Left forelimb (tissue), 1 donor: ENCODE data around the gene ATP5IF1.

Source experiments
- DNase-seq: peaks from one replicate; pipeline ENCODE4 v3.0.0-alpha.2; 2018; ENCODE audit warnings: low spot score

ATP5IF1 gene

GRCh38 chr1:28265577-28265976 lies 29.7 kb downstream of the ATP5IF1 start:
- no peak for DNase-seq

GRCh38 chr1:28266920-28267322 lies 31.0 kb downstream of the ATP5IF1 start:
- DNase-seq = no peak

DNA sequence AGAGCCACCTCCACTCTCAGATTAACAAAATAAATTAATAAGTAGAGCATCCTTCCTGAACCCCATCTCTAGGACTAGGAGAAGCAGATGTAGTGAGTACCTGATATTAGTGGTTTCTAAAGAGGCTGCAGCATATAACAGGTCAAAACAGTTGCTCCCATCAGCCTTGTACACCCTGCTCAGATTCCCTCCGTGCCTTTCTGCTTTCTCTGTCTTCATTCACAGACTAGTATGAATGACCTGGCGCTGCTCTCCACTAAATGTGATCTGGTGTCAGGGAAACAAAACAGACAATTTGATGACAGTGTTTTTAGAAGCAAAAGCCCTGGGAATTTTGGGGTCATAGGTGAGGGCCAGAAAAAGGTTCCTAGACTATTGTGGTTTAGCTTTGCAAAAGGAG lies 31.7 kb downstream of the ATP5IF1 start:
- no peak for DNase-seq

DNA sequence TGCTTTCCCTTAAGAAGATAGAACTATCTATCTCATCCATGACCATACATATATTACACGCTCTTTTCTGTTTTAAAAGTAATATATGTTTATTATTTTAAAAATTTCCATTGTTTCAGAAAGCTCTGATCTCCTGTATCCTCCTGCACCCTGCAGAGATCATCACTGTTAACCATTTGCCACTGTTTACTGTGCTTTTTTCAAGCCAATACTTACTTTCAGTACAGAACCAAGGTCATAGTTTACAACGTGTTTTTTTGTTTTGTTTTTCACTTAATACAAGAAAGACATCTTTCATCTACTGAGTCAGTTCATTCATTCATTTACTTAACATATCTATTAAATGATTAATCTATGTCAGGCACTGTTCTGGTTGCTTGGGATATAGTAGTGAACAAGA lies 33.6 kb downstream of the ATP5IF1 start:
- DNase-seq = no peak

DNA sequence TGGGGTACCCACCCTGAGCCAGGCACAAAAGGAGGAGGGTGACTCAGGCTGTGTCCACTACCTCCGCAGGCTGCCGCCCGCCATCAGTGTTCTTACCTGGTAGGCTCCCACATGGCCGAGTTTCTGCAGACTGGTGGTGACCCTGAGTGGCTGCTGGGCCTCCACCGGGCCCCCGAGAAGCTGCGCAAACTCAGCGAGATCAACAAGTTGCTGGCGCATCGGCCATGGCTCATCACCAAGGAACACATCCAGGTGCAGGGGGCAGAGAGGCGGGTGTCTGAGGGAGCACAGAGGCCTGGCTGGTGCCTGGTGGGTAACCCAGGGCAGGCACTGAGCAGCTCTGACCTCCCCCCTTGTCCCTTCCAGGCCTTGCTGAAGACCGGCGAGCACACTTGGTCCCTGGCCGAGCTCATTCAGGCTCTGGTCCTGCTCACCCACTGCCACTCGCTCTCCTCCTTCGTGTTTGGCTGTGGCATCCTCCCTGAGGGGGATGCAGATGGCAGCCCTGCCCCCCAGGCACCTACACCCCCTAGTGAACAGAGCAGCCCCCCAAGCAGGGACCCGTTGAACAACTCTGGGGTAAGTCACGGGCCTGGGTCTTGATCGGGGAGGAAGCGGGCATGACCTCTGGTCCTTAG lies 36.4 kb downstream of the ATP5IF1 start:
- no peak for DNase-seq

DNA sequence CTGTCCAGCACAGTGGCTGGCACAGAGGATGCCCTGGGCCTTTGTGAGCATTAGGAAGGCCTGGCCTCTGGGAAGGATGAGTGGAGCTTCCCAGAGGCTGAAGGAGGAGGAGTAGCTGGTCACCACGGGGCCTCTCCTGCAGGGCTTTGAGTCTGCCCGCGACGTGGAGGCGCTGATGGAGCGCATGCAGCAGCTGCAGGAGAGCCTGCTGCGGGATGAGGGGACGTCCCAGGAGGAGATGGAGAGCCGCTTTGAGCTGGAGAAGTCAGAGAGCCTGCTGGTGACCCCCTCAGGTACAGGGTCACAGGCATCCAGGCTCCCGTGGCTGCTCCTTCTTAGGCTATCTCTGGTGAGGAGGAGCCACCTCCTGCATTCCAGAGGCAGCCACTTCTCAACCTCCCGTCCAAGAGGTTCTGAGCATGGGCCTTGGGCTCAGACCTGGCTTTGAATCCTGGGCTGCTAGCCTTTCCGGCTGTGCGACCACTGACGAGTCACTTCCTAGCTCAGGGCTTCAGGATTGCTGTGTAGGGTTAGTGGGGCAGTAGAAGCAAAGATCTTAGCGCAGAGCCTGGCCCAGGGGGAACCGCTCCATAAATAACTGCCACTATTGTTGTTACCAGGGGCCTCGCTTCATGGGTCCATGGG lies 37.4 kb downstream of the ATP5IF1 start:
- no peak for DNase-seq

DNA sequence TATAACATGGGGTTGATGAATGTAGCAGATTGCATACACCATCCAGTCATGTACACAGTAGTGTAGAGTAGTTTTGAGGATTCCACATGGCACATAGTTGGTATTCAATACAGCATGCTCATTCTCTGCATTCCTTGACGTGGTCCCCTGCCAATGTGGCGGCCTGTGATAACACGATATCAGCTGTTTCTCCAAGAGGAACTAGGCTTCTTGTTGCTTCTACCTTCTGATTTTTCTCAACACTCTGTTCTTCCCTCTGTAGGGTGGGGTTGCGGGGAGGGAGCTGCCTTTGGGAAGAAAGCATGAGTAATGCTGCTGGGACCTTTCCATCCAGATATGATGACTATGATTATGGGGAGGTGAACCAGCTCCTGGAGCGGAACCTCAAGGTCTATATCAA lies 42.8 kb downstream of the ATP5IF1 start:
- DNase-seq = no peak

DNA sequence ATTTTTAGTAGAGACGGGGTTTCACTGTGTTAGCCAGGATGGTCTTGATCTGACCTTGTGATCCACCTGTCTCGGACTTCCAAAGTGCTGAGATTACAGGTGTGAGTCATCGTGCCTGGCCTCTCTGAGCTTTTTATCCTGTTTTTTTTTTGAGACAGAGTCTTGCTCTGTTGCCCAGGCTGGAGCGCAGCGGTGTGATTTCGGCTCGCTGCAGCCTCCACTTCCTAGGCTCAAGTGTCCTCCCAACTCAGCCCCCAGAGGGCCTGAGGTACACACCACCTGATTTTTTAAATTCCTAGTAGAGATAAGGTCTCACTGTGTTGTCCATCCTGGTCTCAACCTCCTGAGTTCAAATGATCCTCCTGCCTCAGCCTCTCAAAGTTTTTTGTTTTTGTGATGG lies 43.8 kb downstream of the ATP5IF1 start:
- no peak for DNase-seq

DNA sequence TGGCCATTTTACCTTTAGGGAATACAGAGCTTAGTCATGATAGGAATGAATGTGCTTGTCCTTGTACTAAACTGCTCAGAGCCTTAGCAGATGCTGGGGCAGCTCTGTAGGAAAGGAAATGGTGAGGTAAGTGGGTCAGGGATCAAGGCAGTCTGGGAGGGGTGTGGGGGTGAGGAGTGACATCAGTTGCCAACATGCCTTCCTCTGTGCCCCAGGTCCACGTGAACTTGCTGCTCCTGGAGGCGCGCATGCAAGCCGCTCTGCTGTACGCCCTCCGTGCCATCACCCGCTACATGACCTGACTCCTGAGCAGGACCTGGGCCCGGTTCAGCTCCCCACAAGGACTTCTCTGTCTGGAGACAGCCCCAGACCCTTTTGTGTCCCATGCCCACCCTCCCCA lies 44.6 kb downstream of the ATP5IF1 start:
- DNase-seq = no peak

- DNase-seq = no peak
These were observed 45.1 kb downstream of the ATP5IF1 start for GRCh38 chr1:28280977-28281381.

DNA sequence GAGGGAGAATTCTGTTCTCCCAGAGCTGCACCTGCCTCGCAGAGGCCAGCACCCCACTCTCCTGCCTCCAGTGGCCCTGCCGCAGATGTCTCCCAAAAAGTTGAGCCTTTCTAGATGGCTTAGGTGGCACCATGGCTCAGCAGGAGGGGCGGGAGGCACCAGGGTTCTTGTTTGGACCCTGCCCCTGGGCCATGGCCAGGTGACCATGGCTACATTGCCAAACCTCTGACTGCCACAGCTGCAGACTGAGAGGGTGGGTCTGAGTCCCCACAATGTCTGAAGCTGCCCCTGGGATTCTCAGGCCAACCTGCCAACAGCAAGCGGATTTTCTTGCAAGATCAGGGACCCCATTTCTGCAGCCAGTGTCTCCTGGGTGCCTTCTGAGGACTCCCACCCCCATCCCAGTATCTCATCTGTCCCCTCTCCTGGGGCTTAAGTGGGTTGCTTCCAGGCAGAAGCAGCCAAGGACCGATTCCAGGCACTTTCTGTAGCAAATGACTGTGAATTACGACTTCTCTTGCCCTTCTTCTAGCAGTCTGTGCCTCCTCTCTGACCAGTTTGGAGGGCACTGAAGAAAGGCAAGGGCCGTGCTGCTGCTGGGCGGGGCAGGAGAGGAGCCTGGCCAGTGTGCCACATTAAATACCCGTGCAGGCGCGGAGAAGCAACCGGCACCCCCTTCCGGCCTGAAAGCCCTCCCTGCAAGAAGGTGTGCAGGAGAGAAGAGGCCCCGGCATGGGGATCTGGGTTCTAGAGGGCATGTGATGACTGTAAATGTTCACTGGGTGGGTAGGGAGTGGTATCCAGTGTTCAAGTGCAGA lies 45.9 kb downstream of the ATP5IF1 start:
- no peak for DNase-seq

DNA sequence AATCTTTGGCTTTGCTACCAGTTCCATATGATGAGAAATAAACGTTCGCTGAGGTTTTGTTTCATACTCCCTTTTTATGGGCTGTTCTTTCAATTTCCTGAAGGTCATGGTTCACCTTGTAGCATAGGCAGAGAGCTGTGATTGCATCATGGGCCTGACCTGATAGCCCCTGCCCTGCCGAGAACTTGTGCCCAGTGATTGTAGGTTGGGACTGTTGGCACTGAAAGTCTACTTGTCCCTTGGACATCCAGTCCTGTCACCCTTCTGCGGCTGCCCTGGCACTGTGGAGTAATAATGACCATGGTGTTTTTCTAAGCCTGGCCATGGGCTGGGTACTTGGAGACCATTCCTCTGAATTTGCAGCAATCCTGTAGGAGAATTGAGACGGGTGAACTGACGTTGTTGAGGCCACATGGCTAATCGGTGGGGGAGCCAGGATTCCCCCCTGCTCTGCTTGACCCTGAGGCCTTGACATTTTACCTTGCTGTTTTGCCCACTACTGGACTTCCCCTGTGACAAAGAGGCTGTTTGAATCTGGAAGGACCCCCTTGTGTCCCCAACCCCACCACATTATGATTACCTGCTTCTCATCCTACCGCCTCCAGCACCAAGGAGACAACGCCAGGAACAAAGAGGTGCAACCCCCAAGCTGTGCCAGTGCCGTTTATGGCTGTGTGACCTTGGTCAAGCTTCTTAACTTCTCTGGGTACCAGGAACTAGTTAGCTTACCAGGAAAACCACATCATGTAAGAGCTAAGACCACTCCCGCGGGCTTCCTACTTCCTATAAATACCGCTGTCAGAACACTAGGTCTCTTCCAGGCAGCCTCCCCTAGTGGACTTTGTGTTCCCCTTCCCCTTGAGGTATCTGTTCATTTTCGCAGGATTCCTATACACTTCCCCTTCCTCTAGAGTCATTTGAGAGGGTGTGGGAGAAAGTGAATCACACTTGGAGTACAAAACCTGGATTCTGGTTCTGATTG lies 46.8 kb downstream of the ATP5IF1 start:
- DNase-seq = no peak

DNA sequence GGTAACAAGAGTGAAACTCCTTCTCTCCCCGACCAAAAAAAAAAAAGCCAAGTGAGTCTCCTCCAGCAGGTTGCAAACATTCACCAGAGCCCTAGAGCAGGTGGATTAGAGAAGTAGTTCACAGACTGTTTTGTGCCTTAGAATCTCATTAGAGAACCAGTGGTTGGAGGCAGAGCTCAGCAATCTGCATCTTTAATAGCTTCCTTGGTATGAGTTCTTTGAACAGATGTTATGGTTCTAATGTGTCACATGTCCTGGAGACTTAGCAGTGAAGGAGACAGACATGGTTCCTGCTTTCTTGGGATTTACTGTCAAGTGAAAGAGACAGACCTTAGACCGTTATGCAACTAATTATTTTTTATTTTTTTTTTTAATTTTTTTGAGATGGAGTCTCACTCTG lies 50.2 kb downstream of the ATP5IF1 start:
- DNase-seq = no peak
